Activated naive CD4-positive, alpha-beta T cell treated with anti-CD3 and anti-CD28 coated beads, Interleukin-2, amount 10 ng/mL, durations not matched to agents 5 hours and 36 hours (primary cell): Measurements from ENCODE around the gene COG6. TPM values are rescaled to one million over a fixed set of nuclear protein-coding genes. Genes with fewer than 3 reads are reported as not detected.

Experiments used
- microRNA-seq: library from miRNA; unstranded; fragments of <30 nt; microRNA quantifications from one replicate; pipeline ENCODE4 v1.2.0, GENCODE V29; 2022; ENCODE audit warnings: borderline microRNAs expressed, borderline replicate concordance
- total RNA-seq, 2 experiments: library from RNA; stranded (reverse); gene quantifications; one replicate each; pipeline ENCODE4 v1.2.3, GENCODE V29; 2021

COG6 gene
- total RNA-seq, result 10 to 100 TPM; 24.9 to 25.3 TPM

GRCh38 chr13:39655569-39656324, at the start of gene COG6:
Gene COG6, plus strand, starts transcription at chr13:39655662. Its CDS starts 65 bp downstream, at chr13:39655727.

Small RNA genes lying within 50 kb of the gene (microRNA-seq; reads per million reads assigned to microRNA genes)
- not detected for gene MIR4305

Other genes starting within 250 kb of the COG6 start
- gene LHFPL6, start 52.5 kb upstream of the COG6 start, total RNA-seq, result under 1 TPM in 1 of 2 experiments, not detected in 1; 0.18 TPM